ENCODE results near the gene IQSEC1. TPM values are rescaled to one million over a fixed set of nuclear protein-coding genes. Genes with fewer than 3 reads are reported as not detected.

IQSEC1 gene
- total and polyA plus RNA-seq, 7 donors, result 2.5 to 39.1 (median 23.9) TPM

DNA sequence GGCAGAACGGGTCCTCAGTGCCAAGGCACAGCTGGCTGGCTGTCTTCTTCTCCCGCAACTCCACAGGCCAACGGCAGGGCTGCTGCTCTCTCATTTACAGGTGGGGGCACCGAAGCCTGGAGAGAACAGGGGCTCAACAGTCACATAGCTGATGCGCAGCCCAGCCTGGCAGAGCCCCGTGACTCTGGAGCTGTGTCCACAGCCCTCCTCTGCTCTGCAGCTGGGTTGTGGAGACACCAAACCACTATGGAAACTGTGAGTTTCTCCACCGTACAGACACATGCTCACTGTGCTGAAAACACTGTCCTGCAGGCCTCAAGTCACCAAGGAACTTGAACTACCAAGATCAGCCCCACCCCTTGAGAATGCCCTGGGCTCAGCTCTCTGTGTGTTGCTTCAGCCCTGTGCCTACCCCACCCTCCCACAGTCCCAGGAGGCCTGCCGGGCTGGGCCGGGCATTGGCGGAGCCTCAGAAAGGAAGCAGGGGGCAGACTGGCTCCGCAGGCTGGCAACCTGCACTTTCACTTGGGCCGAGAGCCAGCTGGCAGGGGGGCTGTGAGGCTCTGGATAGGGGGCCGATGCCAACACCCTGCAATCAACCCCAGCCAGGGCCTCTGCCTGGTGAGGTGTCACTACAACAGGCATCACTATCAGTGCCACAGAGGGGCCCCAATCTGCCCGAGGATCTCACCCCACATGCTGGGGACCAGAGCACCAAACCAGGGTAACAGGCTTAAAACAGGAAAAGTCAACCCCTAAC is 118.2 kb downstream of the IQSEC1 start:
- intact Hi-C loops (cut with DNase I), result loop anchor here (2.0 kb wide), 1 partner anchor 40 kb away; no protein-coding TSS in a partner anchor
- TF ChIP-seq, protein P1, sequence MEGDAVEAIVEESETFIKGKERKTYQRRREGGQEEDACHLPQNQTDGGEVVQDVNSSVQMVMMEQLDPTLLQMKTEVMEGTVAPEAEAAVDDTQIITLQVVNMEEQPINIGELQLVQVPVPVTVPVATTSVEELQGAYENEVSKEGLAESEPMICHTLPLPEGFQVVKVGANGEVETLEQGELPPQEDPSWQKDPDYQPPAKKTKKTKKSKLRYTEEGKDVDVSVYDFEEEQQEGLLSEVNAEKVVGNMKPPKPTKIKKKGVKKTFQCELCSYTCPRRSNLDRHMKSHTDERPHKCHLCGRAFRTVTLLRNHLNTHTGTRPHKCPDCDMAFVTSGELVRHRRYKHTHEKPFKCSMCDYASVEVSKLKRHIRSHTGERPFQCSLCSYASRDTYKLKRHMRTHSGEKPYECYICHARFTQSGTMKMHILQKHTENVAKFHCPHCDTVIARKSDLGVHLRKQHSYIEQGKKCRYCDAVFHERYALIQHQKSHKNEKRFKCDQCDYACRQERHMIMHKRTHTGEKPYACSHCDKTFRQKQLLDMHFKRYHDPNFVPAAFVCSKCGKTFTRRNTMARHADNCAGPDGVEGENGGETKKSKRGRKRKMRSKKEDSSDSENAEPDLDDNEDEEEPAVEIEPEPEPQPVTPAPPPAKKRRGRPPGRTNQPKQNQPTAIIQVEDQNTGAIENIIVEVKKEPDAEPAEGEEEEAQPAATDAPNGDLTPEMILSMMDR (IDR thresholded peaks at IDR 0.05), result no peak
- TF ChIP-seq POLR2AphosphoS5 (IDR thresholded peaks at IDR 0.05), result peak in 3 of 4 donors; percentile 12 to 60 (median 54)
- peak; percentile 94 for DNase-seq
- H3K4me1 ChIP-seq, result peaks cover 0 to 62% (median 53%) of the 10 kb centered on the region in 4 donors
- no peak overlapping the region for H3K4me3 ChIP-seq
- H3K36me3 ChIP-seq, result no peaks in the 10 kb centered on the region
- H3K27me3 ChIP-seq, result no peaks in the 10 kb centered on the region
- 29 to 31% methylated on average over 14 of the region's 14 CpGs for WGBS, 2 donors
- no peaks in the 10 kb centered on the region for H3K9me3 ChIP-seq
- peak overlapping the region; percentile 70 to 78 (median 74) for H3K27ac ChIP-seq

DNA sequence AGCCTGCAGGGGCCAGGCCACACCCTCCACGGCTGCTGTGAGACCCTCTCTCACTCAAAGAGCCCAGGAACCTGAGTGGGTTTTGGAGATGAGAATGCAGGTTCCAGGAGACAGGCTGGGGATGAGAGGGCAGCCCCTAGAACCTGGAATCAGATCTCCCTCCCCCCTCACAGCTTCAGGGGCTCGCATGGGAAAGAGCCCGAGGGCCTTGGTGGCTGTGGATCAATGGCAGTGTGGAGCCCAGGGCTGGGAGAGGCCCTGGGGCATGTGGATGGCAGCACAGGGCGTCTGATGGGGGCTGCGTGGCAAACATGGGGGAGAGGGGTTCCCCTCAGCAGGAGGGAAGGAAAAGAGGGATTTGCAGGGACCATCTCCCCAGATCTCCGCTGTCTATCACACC is 119.0 kb downstream of the IQSEC1 start:
- WGBS, 2 donors, result 81 to 87% methylated on average over 6 of the region's 6 CpGs
- TF ChIP-seq POLR2A (IDR thresholded peaks at IDR 0.05), result no peak
- TF ChIP-seq POLR2AphosphoS5 (IDR thresholded peaks at IDR 0.05), result no peak
- TF ChIP-seq EP300 (IDR thresholded peaks at IDR 0.05), result no peak
- TF ChIP-seq, protein P1 (IDR thresholded peaks at IDR 0.05), result no peak
- intact Hi-C loops (cut with DNase I), result loop anchor here (2.0 kb wide), 1 partner anchor 41 kb away; no protein-coding TSS in a partner anchor
- DNase-seq, result no peak
- H3K4me3 ChIP-seq, result no peak overlapping the region
- peak overlapping the region; percentile 70 to 78 (median 74) for H3K27ac ChIP-seq
- H3K4me1 ChIP-seq, result peaks cover 0 to 60% (median 53%) of the 10 kb centered on the region in 4 donors
- H3K36me3 ChIP-seq, result no peaks in the 10 kb centered on the region
- no peaks in the 10 kb centered on the region for H3K27me3 ChIP-seq
- H3K9me3 ChIP-seq, result no peaks in the 10 kb centered on the region

DNA sequence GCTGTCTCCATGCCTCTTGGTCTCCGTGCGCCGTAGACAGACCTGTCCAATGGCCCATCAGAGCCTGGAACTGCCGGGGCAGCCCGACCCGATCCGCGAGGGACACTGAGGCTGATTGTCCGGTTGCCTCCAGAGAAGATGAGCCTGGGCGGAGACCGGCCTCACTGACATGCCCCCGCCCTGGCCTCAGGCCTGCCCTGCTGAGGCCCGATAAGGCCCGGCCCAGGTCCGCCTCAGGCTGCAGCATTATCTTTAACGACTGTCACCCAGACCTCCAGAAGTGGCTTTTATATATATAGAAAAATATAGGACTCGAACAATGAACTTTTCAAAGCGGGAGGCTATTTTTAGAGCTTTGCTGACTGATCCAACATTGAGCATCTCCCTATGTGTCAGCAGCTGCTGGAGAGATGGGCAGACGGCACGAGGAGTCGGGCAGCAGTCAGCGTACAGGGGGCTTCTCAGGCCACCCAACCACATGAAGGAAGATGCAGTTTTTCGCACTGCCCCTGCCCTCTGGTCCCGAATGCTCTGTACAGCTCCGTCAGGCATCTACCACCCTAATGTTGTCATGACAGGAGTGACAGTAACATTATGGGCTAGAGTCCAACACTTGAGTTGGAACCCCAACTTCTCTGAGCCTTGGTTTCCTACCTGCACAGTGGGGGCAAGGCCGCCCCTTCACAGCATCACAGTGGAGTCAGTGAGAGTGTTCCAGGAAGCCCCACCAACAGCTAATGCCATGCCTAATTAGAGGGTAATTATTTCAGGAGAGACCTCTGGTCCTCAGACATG is 119.8 kb downstream of the IQSEC1 start:
- no peak overlapping the region for H3K4me3 ChIP-seq

DNA sequence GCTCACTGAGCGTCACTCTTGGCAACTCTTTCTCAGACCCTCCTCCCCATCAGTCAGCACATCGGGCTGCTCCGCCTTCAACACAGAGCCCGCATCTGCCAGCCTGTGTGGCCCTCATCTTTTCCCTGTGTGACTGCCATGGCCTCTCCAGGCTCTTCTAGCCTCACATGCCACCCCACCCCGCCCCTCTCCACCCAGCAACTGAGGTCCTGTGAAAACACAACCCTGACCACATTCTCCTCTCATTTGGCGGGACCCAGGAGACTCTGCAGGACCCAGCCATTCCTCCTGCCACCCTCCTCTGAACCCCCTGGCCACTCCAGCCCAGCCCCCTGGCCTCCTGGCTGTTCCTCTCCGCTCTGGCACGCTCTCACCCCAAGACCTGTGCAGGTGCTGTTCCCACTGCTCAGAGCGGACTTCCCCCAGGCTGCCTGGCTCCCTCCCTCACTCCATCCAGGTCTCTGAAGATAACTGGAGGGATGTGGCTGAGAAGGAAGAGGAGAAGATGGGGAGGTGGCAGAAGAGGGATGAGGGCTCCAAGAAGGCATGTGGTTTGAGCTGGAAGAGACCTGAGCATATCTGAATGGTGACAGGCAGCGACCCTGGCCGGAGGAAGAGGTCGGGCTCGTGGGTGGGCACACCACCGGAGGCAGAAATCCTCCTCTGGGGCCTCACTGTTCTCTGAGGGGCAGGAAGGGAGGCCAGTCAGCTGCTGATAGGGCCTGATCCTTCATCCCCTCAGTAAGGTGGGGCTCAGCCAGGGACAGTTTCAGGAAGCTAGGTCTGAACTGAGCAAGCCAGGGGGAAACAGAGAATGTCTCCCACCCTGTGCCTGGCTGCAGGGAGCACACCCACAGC is 120.7 kb downstream of the IQSEC1 start:
- no peaks in the 10 kb centered on the region for H3K27me3 ChIP-seq
- peaks cover 0 to 63% (median 57%) of the 10 kb centered on the region in 4 donors for H3K4me1 ChIP-seq
- H3K36me3 ChIP-seq, result no peaks in the 10 kb centered on the region
- TF ChIP-seq, protein P1 (IDR thresholded peaks at IDR 0.05), result no peak
- DNase-seq, result no peak
- peak overlapping the region in 1 of 4 donors; percentile 28 for H3K27ac ChIP-seq
- 91 to 93% methylated on average over 14 of the region's 14 CpGs for WGBS, 2 donors
- no peak overlapping the region for H3K4me3 ChIP-seq
- H3K9me3 ChIP-seq, result no peaks in the 10 kb centered on the region
- intact Hi-C loops (cut with DNase I), result no loop called here

More for the DNA sequence above, 119.8 kb downstream of the IQSEC1 start:
- intact Hi-C loops (cut with DNase I), result no loop called here
- H3K36me3 ChIP-seq, result no peaks in the 10 kb centered on the region
- H3K27me3 ChIP-seq, result no peaks in the 10 kb centered on the region
- peak overlapping the region in 2 of 4 donors; percentile 70 to 77 for H3K27ac ChIP-seq
- TF ChIP-seq POLR2A (IDR thresholded peaks at IDR 0.05) (no peak), POLR2AphosphoS5 (IDR thresholded peaks at IDR 0.05) (no peak), EP300 (IDR thresholded peaks at IDR 0.05) (no peak)
- TF ChIP-seq, protein P1 (IDR thresholded peaks at IDR 0.05), result no peak
- 93 to 95% methylated on average over 26 of the region's 26 CpGs for WGBS, 2 donors
- H3K9me3 ChIP-seq, result no peaks in the 10 kb centered on the region
- DNase-seq, result no peak
- peaks cover 0 to 62% (median 57%) of the 10 kb centered on the region in 4 donors for H3K4me1 ChIP-seq

Data from sigmoid colon (tissue), 7 donors.